Ishikawa (cell line): ENCODE measurements around the gene CBX4.

ENCODE experiments used
- EP300 ChIP-seq: IDR thresholded peaks from 2 replicates; pipeline ENCODE4 v1.6.1; 2012; ENCODE audit warnings: borderline replicate concordance
- RAD21 ChIP-seq: IDR thresholded peaks from 2 replicates; pipeline ENCODE4 v1.6.1; 2012; ENCODE audit warnings: low read depth
- TCF12 ChIP-seq: IDR thresholded peaks from 2 replicates; pipeline ENCODE4 v1.6.1; 2012; ENCODE audit warnings: low read depth
- YY1 ChIP-seq: IDR thresholded peaks from 2 replicates; pipeline ENCODE4 v1.6.1; 2012; ENCODE audit warnings: low read depth

DNA sequence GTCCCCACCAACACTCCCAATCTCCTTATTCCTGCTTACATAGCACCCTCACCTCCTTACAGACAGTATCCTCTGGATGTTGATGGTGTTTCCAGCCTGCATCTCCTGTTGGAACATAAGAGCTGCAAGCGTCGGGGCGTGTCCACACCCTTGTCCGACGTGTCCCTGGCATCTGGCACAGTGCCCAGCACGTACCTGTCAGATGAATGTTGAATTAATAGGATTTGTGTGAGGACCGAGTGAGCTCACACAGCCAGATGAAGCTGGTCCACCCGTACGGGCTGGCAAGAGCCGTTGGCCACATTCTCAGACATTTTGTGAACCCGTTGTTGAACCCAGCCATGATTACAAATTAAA lies 12.2 kb upstream of the CBX4 start:
- TF ChIP-seq TCF12 = 0 out of 2 replicates have a peak, but pooled peaks have one; percentile 22
- TF ChIP-seq RAD21 = no peak
- no peak for TF ChIP-seq YY1
- no peak for TF ChIP-seq EP300
